ENCODE data around the gene CLMN. TPM values are rescaled to one million over a fixed set of nuclear protein-coding genes. Genes with fewer than 3 reads are reported as not detected.

Gene CLMN
- total RNA-seq, 1 donor from 2014 or later = 6.3 TPM

- Histone ChIP-seq H3K79me2 (ENCODE audit: low read depth) (no peaks in the 10 kb centered on the region), H3K27me3 (peaks cover 18% of the 10 kb centered on the region), H3F3A (ENCODE audit: low read depth) (peaks cover 7% of the 10 kb centered on the region), H3K9ac (no peak overlapping the region), H3K4me2 (no peak overlapping the region), H3K27ac (no peak overlapping the region), H2AFZ (replicated peaks) (no peak overlapping the region), H3K4me3 (no peak overlapping the region), H3K36me3 (no peaks in the 10 kb centered on the region), H3K9me3 (ENCODE audit: low read depth) (no peaks in the 10 kb centered on the region), H3K4me1 (peaks cover 12% of the 10 kb centered on the region), H4K20me1 (ENCODE audit: low read depth) (peaks cover 21% of the 10 kb centered on the region)
- H3K4me3 Mint-ChIP-seq = no peak overlapping the region
- no peak overlapping the region for H3K27ac Mint-ChIP-seq
- H3K27me3 Mint-ChIP-seq (ENCODE audit: insufficient read depth, low read depth) = peaks cover 4% of the 10 kb centered on the region
- H3K4me1 Mint-ChIP-seq = peaks cover 36% of the 10 kb centered on the region
- H3K9me3 Mint-ChIP-seq = no peaks in the 10 kb centered on the region
- TF ChIP-seq EZH2phosphoT487 (IDR thresholded peaks at IDR 0.05) (no peak), CTCF (IDR thresholded peaks at IDR 0.05) (no peak), EZH2 (IDR thresholded peaks at IDR 0.05) (no peak)
- no peak for DNase-seq (ENCODE audit: low spot score)
- no peaks in the 10 kb centered on the region for H3K36me3 Mint-ChIP-seq
Measured at GRCh38 chr14:95315579-95315978, 4.1 kb downstream of the CLMN start.

GRCh38 chr14:95315156-95315555, 4.6 kb downstream of the CLMN start:
- Histone ChIP-seq H3K27me3 (peaks cover 18% of the 10 kb centered on the region), H3K4me1 (peaks cover 8% of the 10 kb centered on the region), H3K9me3 (ENCODE audit: low read depth) (no peaks in the 10 kb centered on the region), H3K36me3 (no peaks in the 10 kb centered on the region), H2AFZ (replicated peaks) (no peak overlapping the region), H3K27ac (no peak overlapping the region), H3K79me2 (ENCODE audit: low read depth) (no peaks in the 10 kb centered on the region), H3K4me2 (no peak overlapping the region), H3K9ac (no peak overlapping the region), H4K20me1 (ENCODE audit: low read depth) (peaks cover 21% of the 10 kb centered on the region), H3F3A (ENCODE audit: low read depth) (peaks cover 3% of the 10 kb centered on the region), H3K4me3 (no peak overlapping the region)
- TF ChIP-seq CTCF (IDR thresholded peaks at IDR 0.05) (no peak), EZH2phosphoT487 (IDR thresholded peaks at IDR 0.05) (no peak), EZH2 (IDR thresholded peaks at IDR 0.05) (no peak)
- Mint-ChIP-seq H3K27me3 (ENCODE audit: insufficient read depth, low read depth) (peaks cover 4% of the 10 kb centered on the region), H3K36me3 (no peaks in the 10 kb centered on the region), H3K9me3 (peaks cover 2% of the 10 kb centered on the region), H3K27ac (no peak overlapping the region), H3K4me1 (peaks cover 36% of the 10 kb centered on the region), H3K4me3 (no peak overlapping the region)
- no peak for DNase-seq (ENCODE audit: low spot score)

- peaks cover 3% of the 10 kb centered on the region for H3F3A ChIP-seq (ENCODE audit: low read depth)
- H3K27ac ChIP-seq = no peak overlapping the region
- H3K9ac ChIP-seq = no peak overlapping the region
- H3K36me3 ChIP-seq = no peaks in the 10 kb centered on the region
- H3K4me3 ChIP-seq = no peak overlapping the region
- H3K9me3 ChIP-seq (ENCODE audit: low read depth) = no peaks in the 10 kb centered on the region
- H3K27me3 ChIP-seq = peaks cover 18% of the 10 kb centered on the region
- no peak overlapping the region for H3K27ac Mint-ChIP-seq
- peaks cover 2% of the 10 kb centered on the region for H3K9me3 Mint-ChIP-seq
- no peak overlapping the region for H3K4me2 ChIP-seq
- peaks cover 21% of the 10 kb centered on the region for H4K20me1 ChIP-seq (ENCODE audit: low read depth)
- no peak for DNase-seq (ENCODE audit: low spot score)
- no peaks in the 10 kb centered on the region for H3K36me3 Mint-ChIP-seq
- peaks cover 4% of the 10 kb centered on the region for H3K27me3 Mint-ChIP-seq (ENCODE audit: insufficient read depth, low read depth)
- peaks cover 36% of the 10 kb centered on the region for H3K4me1 Mint-ChIP-seq
- peaks cover 7% of the 10 kb centered on the region for H3K4me1 ChIP-seq
- no peaks in the 10 kb centered on the region for H3K79me2 ChIP-seq (ENCODE audit: low read depth)
- no peak overlapping the region for H3K4me3 Mint-ChIP-seq
- no peak overlapping the region for H2AFZ ChIP-seq (replicated peaks)
- TF ChIP-seq EZH2phosphoT487 (IDR thresholded peaks at IDR 0.05) (no peak), EZH2 (IDR thresholded peaks at IDR 0.05) (no peak), CTCF (IDR thresholded peaks at IDR 0.05) (no peak)
Measured at GRCh38 chr14:95314609-95315008, 5.1 kb downstream of the CLMN start.

Data from neural progenitor cell (in vitro differentiated cells).